ENCODE data around the gene VCPKMT. TPM values are rescaled to one million over a fixed set of nuclear protein-coding genes. Genes with fewer than 3 reads are reported as not detected.

Gene VCPKMT
- total RNA-seq, 2 experiments from 2014 or later: 12.6 to 13.3 TPM

DNA sequence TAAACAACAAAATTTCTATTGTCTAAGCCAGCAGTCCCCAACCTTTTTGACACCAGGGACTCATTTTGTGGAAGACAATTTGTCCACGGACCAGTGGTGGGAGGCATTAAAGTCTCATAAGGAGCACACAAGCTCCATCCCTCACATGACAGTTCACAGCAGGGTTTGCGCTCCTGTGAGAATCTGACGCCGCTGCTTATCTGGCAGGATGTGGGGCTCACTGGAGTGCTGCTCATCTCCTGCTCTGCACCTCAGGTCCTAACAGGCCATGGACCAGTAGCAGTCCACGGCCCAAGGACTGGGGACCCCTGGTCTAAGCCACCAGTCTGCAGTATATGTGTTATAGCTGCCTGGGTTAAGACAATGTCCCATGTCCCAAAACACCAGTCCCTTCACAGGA, 27.2 kb downstream of the VCPKMT start:
- H3K4me1 ChIP-seq (ENCODE audit: insufficient read depth, low read length, poor library complexity, severe bottlenecking): peaks cover 41% of the 10 kb centered on the region
- no peak overlapping the region for H2AFZ ChIP-seq (ENCODE audit: low read length)
- intact Hi-C loops (cut with micrococcal nuclease; ENCODE audit: unreplicated experiment): loop anchor here (5.0 kb wide), 1 partner anchor 87 kb away; no protein-coding TSS in a partner anchor
- H3K79me2 ChIP-seq (ENCODE audit: insufficient read depth, low read depth, low read length): no peaks in the 10 kb centered on the region
- no peak overlapping the region for H3K4me2 ChIP-seq (ENCODE audit: low read length)
- no peaks in the 10 kb centered on the region for H3K36me3 ChIP-seq (ENCODE audit: insufficient read depth, low read length)
- H3K9me2 ChIP-seq (ENCODE audit: insufficient read depth, low read length): no peaks in the 10 kb centered on the region
- no peak for DNase-seq (ENCODE audit: low spot score)
- H4K20me1 ChIP-seq (ENCODE audit: insufficient read depth, low read length): no peaks in the 10 kb centered on the region
- no peaks in the 10 kb centered on the region for H3K9me3 ChIP-seq (ENCODE audit: low read length)
- TF ChIP-seq CTCF (conservative IDR thresholded peaks at IDR 0.05; ENCODE audit: low read length) (no peak), EZH2phosphoT487 (IDR thresholded peaks at IDR 0.05; ENCODE audit: borderline replicate concordance, low read depth, low read length) (no peak)
- ChIA-PET POLR2A (no interaction called here), CTCF (ENCODE audit: unreplicated experiment) (no interaction called here)
- no TSS peak for BruUV-seq (replicated peaks)
- no peak overlapping the region for H3K4me3 ChIP-seq (ENCODE audit: low read depth, low read length, poor library complexity, severe bottlenecking)
- no peak overlapping the region for H3K27ac ChIP-seq (ENCODE audit: low read depth, low read length, poor library complexity, severe bottlenecking)

DNA sequence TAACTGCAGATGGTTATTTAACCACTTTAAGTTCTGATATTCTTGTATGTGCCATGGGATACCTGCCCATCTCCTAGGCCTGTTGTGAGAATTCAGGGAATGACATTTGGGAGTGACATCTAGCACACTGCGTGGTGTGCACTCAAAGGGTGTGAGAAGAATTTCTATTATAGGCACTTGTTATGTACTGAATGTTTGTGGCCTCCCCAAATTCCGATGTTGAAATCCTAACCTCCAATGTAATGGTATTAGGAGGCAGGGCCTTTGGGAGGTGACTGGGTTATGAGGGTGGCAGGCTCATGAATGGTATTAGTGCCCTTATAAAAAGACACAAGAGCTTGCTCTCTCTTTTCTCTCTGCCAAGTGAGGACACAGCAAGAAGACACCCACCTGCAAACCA, 27.6 kb downstream of the VCPKMT start:
- no peak for DNase-seq (ENCODE audit: low spot score)
- H2AFZ ChIP-seq (ENCODE audit: low read length): no peak overlapping the region
- CTCF ChIA-PET (ENCODE audit: unreplicated experiment): no interaction called here
- no peak overlapping the region for H3K27ac ChIP-seq (ENCODE audit: low read depth, low read length, poor library complexity, severe bottlenecking)
- H3K79me2 ChIP-seq (ENCODE audit: insufficient read depth, low read depth, low read length): no peaks in the 10 kb centered on the region
- no peak overlapping the region for H3K4me3 ChIP-seq (ENCODE audit: low read depth, low read length, poor library complexity, severe bottlenecking)
- H3K9me2 ChIP-seq (ENCODE audit: insufficient read depth, low read length): no peaks in the 10 kb centered on the region
- intact Hi-C loops (cut with micrococcal nuclease; ENCODE audit: unreplicated experiment): loop anchor here (5.0 kb wide), 1 partner anchor 86 kb away; no protein-coding TSS in a partner anchor
- peaks cover 41% of the 10 kb centered on the region for H3K4me1 ChIP-seq (ENCODE audit: insufficient read depth, low read length, poor library complexity, severe bottlenecking)
- BruUV-seq (replicated peaks): no TSS peak
- TF ChIP-seq EZH2phosphoT487 (IDR thresholded peaks at IDR 0.05; ENCODE audit: borderline replicate concordance, low read depth, low read length) (no peak), CTCF (conservative IDR thresholded peaks at IDR 0.05; ENCODE audit: low read length) (no peak)
- POLR2A ChIA-PET: interaction anchor here (0.8 kb wide), 1 partner anchor 16 kb away, joined by 5 read pairs; no protein-coding TSS in a partner anchor
- H3K9me3 ChIP-seq (ENCODE audit: low read length): no peaks in the 10 kb centered on the region
- no peak overlapping the region for H3K4me2 ChIP-seq (ENCODE audit: low read length)
- no peaks in the 10 kb centered on the region for H4K20me1 ChIP-seq (ENCODE audit: insufficient read depth, low read length)
- H3K36me3 ChIP-seq (ENCODE audit: insufficient read depth, low read length): no peaks in the 10 kb centered on the region

DNA sequence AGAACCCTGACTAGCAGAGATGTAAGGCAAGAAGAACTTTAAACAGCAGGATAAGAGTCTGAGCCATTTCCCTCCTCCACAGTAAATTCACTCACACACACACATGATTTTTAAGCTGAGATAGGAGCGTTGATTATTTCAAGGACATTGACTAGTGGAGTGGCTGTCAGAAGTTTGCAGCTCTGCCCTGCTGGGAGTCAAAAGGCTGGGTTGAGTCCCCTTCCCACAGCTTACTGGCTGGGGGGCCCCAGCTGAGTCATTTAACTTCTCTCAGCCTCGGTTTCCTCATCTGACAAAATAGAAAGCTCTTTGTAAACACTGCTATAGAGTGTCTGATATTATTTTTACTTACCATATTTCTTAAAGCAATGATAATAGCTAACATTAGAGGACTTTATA, 28.3 kb downstream of the VCPKMT start:
- TF ChIP-seq EZH2phosphoT487 (IDR thresholded peaks at IDR 0.05; ENCODE audit: borderline replicate concordance, low read depth, low read length) (no peak), CTCF (conservative IDR thresholded peaks at IDR 0.05; ENCODE audit: low read length) (no peak)
- H3K36me3 ChIP-seq (ENCODE audit: insufficient read depth, low read length): no peaks in the 10 kb centered on the region
- no peak overlapping the region for H3K4me2 ChIP-seq (ENCODE audit: low read length)
- H3K27ac ChIP-seq (ENCODE audit: low read depth, low read length, poor library complexity, severe bottlenecking): no peak overlapping the region
- intact Hi-C loops (cut with micrococcal nuclease; ENCODE audit: unreplicated experiment): loop anchor here (5.0 kb wide), 1 partner anchor 86 kb away; no protein-coding TSS in a partner anchor
- H3K9me3 ChIP-seq (ENCODE audit: low read length): no peaks in the 10 kb centered on the region
- ChIA-PET POLR2A (interaction anchor here (0.8 kb wide), 1 partner anchor 16 kb away, joined by 5 read pairs; no protein-coding TSS in a partner anchor), CTCF (ENCODE audit: unreplicated experiment) (interaction anchor here (0.5 kb wide), 1 partner anchor 227 kb away, joined by 4 read pairs; no protein-coding TSS in a partner anchor)
- no peaks in the 10 kb centered on the region for H4K20me1 ChIP-seq (ENCODE audit: insufficient read depth, low read length)
- peaks cover 41% of the 10 kb centered on the region for H3K4me1 ChIP-seq (ENCODE audit: insufficient read depth, low read length, poor library complexity, severe bottlenecking)
- H3K9me2 ChIP-seq (ENCODE audit: insufficient read depth, low read length): no peaks in the 10 kb centered on the region
- no peak for DNase-seq (ENCODE audit: low spot score)
- no peak overlapping the region for H3K4me3 ChIP-seq (ENCODE audit: low read depth, low read length, poor library complexity, severe bottlenecking)
- BruUV-seq (replicated peaks): no TSS peak
- H2AFZ ChIP-seq (ENCODE audit: low read length): no peak overlapping the region
- no peaks in the 10 kb centered on the region for H3K79me2 ChIP-seq (ENCODE audit: insufficient read depth, low read depth, low read length)

All from OCI-LY7 (cell line).